Fibroblast of pulmonary artery (primary cell): ENCODE measurements around the gene CUL9.

Experiments used
- DNase-seq: peaks from one replicate; pipeline ENCODE4 v3.0.0-alpha.2; 2010; ENCODE audit warnings: low read depth
- H3K4me3 ChIP-seq: replicated peaks from 2 replicates; pipeline ENCODE4 v1.5.1; 2011; ENCODE audit warnings: low read depth, mild to moderate bottlenecking, control low read depth, low read length, moderate library complexity
- CTCF ChIP-seq: IDR thresholded peaks from 2 replicates; pipeline ENCODE4 v1.5.1; 2011; ENCODE audit warnings: mild to moderate bottlenecking, control low read depth, low read length, inconsistent platforms; ENCODE audit errors: missing control alignments

Gene CUL9

GRCh38 chr6:43219814-43220213 is 37.8 kb downstream of the CUL9 start:
- TF ChIP-seq CTCF, result no peak
- DNase-seq, result no peak
- no peak overlapping the region for H3K4me3 ChIP-seq

DNA sequence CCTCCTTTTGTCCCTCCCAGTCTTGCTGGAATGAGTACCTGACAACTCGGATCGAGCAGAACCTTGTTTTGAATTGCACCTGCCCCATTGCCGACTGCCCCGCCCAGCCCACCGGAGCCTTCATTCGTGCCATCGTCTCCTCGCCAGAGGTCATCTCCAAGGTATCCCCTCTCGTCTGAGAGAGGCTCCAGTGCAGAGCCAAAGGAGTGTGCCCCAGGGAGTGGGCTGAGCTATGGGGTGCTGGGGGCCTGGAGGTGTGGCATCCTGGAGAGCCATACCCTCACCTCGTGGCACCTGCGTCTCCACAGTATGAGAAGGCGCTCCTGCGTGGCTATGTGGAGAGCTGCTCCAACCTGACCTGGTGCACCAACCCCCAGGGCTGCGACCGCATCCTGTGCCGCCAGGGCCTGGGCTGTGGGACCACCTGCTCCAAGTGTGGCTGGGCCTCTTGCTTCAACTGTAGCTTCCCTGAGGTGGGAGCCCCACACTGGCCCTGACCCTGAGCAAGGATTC is 38.5 kb downstream of the CUL9 start:
- no peak for TF ChIP-seq CTCF
- no peak for DNase-seq
- H3K4me3 ChIP-seq, result no peak overlapping the region

- DNase-seq, result no peak
- no peak overlapping the region for H3K4me3 ChIP-seq
These were observed 39.3 kb downstream of the CUL9 start for GRCh38 chr6:43221046-43221972.

DNA sequence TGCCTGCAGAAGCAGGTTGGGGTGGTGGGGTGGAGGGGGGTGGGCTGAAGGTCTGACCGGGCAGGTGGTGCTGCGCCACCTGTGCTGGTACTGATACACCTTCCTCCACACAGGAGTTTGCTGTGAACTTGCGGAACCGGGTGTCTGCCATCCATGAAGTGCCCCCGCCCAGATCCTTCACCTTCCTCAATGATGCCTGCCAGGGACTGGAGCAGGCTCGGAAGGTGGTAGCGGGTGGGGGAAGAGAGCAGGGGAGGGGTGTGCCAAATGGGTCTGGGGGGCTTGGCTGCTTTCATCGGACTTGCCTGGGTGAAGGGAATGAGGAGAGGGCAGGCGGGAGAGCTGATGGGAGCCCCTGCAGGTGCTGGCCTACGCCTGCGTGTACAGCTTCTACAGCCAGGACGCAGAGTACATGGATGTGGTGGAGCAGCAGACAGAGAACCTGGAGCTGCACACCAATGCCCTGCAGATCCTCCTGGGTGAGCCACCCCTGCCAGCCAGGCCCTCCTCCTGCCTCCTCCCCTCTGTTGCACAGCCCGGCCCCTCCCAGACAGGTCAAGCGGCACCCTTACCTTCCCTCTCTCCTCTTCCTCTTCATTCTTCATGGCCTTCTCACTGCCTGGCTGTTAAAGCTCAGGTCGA is 40.5 kb downstream of the CUL9 start:
- no peak overlapping the region for H3K4me3 ChIP-seq
- DNase-seq, result no peak
- no peak for TF ChIP-seq CTCF

More at GRCh38 chr6:43221046-43221972, 39.3 kb downstream of the CUL9 start:
- TF ChIP-seq CTCF, result no peak

- TF ChIP-seq CTCF, result no peak
- H3K4me3 ChIP-seq, result no peak overlapping the region
- no peak for DNase-seq
These were observed 41.2 kb downstream of the CUL9 start for GRCh38 chr6:43223175-43223574.

- H3K4me3 ChIP-seq, result no peak overlapping the region
- no peak for DNase-seq
- TF ChIP-seq CTCF, result no peak
These were observed 44.3 kb downstream of the CUL9 start for GRCh38 chr6:43226192-43226851.
